Activated naive CD8-positive, alpha-beta T cell treated with anti-CD3 and anti-CD28 coated beads for 36 hours (primary cell): ENCODE results near the gene GLUL. TPM values are rescaled to one million over a fixed set of nuclear protein-coding genes. Genes with fewer than 3 reads are reported as not detected.

Experiments
- DNase-seq: peaks from one replicate; pipeline ENCODE4 v3.0.0; 2021
- H3K27ac Mint-ChIP-seq: one replicate; pipeline ENCODE4 v1.8.0; 2022; ENCODE audit warnings: mild to moderate bottlenecking, moderate library complexity, mixed read lengths
- H3K27me3 Mint-ChIP-seq: one replicate; pipeline ENCODE4 v1.8.0; 2022; ENCODE audit warnings: mild to moderate bottlenecking, mixed read lengths
- H3K36me3 Mint-ChIP-seq: one replicate; pipeline ENCODE4 v1.8.0; 2021; ENCODE audit warnings: mild to moderate bottlenecking, mixed read lengths
- H3K4me1 Mint-ChIP-seq: one replicate; pipeline ENCODE4 v1.8.0; 2021; ENCODE audit warnings: mixed read lengths
- H3K4me3 Mint-ChIP-seq: one replicate; pipeline ENCODE4 v1.8.0; 2022; ENCODE audit warnings: mild to moderate bottlenecking, moderate library complexity, mixed read lengths
- H3K9me3 Mint-ChIP-seq: one replicate; pipeline ENCODE4 v1.8.0; 2022; ENCODE audit warnings: mixed read lengths
- total RNA-seq, 2 experiments: library from RNA; stranded (reverse); gene quantifications; one replicate each; pipeline ENCODE4 v1.2.3, GENCODE V29; 2021

Gene GLUL
- total RNA-seq, 2 experiments from 2014 or later, result 24.0 to 25.2 TPM

DNA sequence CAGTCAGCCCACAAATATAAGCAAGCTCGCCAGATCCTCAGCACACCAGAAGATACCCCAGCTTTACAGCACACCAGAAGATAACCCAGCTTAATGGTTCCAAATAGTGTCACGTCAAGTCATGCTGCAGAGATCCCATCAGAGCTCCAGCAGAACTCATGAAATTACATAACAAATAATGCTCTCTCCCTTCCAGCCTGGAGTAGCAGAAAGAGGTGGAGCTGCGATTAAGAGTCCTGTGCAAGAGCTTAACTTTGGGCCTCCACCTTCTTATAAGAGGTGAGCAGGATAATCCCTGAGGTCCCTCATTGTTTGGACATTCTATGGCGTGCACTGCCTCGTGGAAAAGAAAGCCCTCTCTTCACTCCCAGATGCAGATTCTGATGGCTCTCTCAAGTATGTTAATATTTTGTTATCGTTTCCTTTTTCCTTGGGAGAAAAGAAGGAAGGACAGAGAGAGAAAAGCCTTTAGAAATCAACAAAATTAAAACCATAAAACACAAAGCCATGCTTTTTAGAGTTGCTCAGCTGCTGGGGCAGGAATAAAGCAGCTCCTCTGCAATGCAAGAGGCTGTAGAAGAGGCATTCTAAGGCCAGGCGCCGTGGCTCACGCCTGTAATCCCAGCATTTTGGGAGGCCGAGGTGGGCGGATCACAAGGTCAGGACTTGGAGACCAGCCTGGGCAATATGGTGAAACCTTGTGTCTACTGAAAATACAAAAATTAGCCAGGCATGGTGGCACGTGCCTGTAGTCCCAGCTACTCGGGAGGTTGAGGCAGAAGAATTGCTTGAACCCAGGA lies 59.1 kb downstream of the GLUL start:
- no peak overlapping the region for H3K27ac Mint-ChIP-seq
- DNase-seq, result no peak
- no peaks in the 10 kb centered on the region for H3K36me3 Mint-ChIP-seq
- no peaks in the 10 kb centered on the region for H3K9me3 Mint-ChIP-seq
- H3K4me3 Mint-ChIP-seq, result no peak overlapping the region
- H3K4me1 Mint-ChIP-seq, result no peaks in the 10 kb centered on the region
- H3K27me3 Mint-ChIP-seq, result no peaks in the 10 kb centered on the region

Other genes with a start within 250 kb of the GLUL start
- not detected for gene TEDDM1, start 8.9 kb upstream of the GLUL start, total RNA-seq
- gene RGSL1, start 58.4 kb upstream of the GLUL start, total RNA-seq, result not detected
- 1 to 10 TPM; 4.1 to 4.3 TPM for gene RNASEL, start 197.5 kb upstream of the GLUL start, total RNA-seq
- gene RGS16, start 212.6 kb upstream of the GLUL start, total RNA-seq, result 10 to 100 TPM; 68.1 to 70.7 TPM